HG02571 (cell line): ENCODE results near the gene IL32.
A peak's percentile ranks its signal among the peaks of the same experiment; 100 is the strongest.
"Not testable (repeated sequence)": the region's sequence is repeated elsewhere in the genome, so short reads cannot be mapped to it uniquely, and the experiment has no call there.

Experiments
- ATAC-seq: cut with Tn5 transposase; IDR thresholded peaks from one replicate; pipeline ENCODE4 v1.9.1; 2021; ENCODE audit warnings: mild to moderate bottlenecking, moderate library complexity; ENCODE audit not compliant: unreplicated experiment

IL32 gene

GRCh38 chr16:3051009-3051408 lies 14.4 kb upstream of the IL32 start:
- ATAC-seq = no peak

- no peak for ATAC-seq
Measured at GRCh38 chr16:3051494-3051893, 13.9 kb upstream of the IL32 start.

DNA sequence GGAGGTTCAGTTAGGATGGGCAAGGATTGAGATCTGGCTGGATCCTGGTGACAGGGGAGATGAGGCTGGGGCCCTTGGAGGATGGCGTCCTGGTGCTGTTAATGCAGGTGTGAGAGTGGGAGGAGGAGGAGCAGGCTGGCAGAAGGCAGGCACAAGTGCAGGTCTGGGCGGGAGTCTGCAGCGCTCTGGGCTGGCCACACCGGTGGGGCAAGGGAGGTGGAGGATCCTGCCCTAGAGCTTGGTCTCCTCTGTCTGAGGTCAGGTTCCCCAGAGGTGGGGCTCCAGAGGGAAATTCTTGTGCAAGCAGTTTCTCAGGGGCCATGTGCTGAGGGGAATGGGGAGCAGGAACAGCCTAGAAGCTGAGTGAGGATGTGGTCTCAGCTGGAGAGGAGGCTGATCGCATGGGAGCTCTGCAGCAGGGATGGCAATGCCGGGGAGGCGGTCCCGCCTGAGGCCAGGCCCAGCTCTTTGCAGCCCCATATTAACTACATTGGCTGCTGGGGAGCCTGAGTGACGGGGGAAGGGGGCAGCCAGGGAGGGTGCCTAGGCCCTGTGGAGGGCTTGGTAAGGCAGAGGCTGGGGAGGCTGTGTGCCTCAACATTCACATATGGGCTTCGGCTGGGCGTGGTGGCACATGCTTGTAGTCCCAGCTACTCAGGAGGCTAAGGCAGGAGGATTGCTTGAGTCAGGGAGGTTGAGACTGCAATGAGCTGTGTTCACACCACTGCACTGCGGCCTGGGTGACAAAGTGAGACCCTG lies 12.7 kb upstream of the IL32 start:
- ATAC-seq = not testable (repeated sequence)

DNA sequence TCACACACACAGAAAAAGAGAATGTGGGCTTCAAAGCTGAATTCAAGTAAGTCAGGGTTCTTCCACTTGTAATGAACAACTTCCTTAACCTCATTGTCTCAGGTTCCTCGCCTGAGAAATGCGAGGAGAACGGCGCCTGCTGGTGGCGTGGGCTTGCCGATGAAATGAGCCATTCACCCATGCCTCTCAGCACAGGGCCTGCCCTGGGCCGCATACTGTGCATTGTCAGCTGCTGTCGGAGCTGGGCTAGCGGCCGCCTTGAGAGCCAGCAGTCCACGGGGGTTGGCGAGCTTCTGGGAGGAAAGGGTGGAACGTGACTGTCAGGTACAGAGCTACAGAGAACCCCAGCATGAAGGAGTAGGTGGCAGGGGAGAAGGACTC lies 12.1 kb upstream of the IL32 start:
- not testable (repeated sequence) for ATAC-seq

- ATAC-seq = no peak
Measured at GRCh38 chr16:3054965-3055733, 10.3 kb upstream of the IL32 start.

DNA sequence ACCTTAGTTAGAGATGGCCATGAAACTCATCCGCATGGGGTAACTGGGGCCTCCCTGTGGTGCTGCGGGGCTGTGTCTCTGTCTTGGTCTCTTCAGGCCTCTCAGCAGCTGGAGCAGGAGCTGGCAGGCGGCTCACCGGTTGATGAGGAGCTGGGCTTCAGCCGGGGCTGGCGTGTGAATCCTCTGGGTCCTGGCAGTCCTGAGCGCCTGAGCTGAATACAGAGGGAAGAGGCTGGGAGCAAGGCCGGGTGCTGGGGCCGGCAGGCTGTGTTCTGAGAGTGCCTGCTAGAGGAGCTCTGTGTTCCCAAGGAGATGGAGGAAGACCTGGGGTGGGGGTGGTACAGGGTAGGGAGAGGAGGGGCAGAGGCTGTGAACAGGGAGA lies 9.7 kb upstream of the IL32 start:
- ATAC-seq = not testable (repeated sequence)

DNA sequence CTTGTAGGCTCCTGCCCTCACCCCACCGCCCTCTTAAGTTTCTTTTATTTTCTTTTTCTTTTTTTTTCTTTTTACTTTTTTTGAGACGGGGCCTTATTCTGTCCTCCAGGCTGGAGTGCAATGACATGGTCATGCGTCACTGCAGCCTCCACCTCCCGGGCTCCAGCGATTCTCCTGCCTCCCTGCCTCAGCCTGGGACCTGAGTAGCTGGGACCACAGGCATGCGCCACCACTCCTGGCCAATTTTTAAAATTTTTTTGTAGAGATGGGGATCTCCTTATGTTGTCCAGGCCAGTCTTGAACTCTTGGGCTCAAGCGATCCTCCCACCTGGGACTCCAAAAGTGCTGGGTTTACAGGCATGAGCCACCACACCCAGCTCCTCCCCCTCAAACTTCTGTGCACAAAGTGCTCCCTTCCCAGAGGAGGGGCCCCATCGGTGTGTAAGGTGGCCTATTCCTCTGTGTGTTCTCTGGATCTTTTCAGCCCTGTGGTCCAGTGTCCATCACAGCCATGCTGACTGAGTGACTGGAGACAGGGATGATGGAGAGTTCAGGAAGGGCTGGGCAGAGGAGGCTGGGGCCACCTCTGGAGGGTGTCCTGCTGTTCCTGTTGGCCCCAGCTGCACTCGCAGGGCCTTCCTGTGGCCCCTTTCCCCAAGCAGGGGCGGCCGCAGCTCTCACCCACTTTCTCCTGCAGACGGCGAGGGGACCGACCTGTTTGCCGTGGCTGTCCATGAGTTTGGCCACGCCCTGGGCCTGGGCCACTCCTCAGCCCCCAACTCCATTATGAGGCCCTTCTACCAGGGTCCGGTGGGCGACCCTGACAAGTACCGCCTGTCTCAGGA lies 8.9 kb upstream of the IL32 start:
- no peak for ATAC-seq

DNA sequence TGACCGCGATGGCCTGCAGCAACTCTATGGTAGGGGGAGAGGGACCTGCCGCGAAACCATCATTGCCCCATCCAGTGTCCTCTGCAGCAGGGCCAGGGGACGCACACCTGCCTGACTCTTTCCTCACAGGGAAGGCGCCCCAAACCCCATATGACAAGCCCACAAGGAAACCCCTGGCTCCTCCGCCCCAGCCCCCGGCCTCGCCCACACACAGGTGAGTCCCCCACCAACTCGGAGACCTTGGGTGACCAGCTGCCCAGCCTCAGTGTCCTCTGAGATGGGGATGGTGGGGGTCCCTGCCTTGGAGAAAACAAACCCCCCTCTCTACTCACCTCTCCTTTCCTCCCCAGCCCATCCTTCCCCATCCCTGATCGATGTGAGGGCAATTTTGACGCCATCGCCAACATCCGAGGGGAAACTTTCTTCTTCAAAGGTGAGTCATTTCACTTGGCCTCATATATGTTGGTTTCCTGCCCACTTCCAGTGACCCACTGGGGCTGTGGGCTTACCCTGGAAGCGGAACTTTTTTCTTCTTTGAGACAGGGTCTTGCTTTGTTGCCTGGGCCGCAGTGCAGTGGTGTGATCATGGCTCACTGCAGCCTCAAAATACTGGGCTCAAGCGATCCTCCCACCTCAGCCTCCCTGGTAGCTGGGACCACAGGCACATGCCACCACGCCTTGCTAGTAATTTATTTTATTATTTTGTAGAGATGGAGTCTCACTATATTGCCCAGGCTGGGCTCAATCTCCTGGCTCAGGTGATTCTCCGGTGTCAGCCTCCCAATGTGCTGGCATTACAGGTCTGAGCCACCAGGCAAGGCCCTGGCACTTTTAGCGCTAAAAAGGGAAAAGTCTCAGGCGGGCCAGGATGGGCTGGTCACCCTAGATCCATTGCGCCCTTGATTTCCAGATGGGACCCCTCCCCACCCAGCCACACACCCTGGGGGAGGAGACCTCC lies 8.0 kb upstream of the IL32 start:
- ATAC-seq = no peak

- no peak for ATAC-seq
Measured at GRCh38 chr16:3058139-3059030, 7.1 kb upstream of the IL32 start.

DNA sequence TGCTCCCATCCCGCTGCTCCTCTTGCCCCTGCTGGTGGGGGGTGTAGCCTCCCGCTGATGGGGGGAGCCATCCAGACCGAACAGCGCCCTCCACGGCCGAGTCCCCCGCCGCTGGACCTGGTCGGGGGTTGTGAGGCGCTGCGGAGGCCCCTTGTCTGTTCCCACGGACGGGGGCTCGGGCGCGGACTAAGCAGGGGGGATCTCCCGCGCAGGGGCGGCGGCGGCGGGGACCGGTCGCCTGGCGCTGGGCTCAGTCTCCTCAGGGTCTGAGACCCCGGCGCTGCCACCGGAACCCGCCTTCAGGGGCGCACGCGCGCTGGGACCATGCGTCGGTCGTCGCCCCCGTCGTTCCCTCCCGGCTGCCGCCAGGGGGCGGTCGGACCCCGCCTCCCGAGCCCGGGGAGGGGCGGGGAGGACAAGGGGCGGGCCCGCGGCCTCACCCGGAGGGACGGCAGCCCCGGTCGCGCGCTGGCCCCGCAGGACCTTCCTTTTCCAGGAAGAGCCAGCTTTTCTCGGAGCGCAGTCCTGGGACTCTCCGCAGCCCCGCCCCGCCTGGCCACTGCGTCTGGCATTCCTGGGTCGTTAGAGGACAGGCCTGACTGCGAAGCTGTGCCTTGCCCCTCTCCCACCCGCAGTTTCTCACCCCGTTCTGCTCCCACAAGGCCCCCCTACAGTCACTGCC lies 6.3 kb upstream of the IL32 start:
- ATAC-seq = peak; percentile 80

- ATAC-seq = no peak
Measured at GRCh38 chr16:3059723-3060242, 5.7 kb upstream of the IL32 start.

- ATAC-seq = no peak
Measured at GRCh38 chr16:3060339-3061127, 4.9 kb upstream of the IL32 start.

GRCh38 chr16:3062553-3062952 lies 2.9 kb upstream of the IL32 start:
- ATAC-seq = no peak

GRCh38 chr16:3063625-3064386 lies 1.6 kb upstream of the IL32 start:
- ATAC-seq = no peak

DNA sequence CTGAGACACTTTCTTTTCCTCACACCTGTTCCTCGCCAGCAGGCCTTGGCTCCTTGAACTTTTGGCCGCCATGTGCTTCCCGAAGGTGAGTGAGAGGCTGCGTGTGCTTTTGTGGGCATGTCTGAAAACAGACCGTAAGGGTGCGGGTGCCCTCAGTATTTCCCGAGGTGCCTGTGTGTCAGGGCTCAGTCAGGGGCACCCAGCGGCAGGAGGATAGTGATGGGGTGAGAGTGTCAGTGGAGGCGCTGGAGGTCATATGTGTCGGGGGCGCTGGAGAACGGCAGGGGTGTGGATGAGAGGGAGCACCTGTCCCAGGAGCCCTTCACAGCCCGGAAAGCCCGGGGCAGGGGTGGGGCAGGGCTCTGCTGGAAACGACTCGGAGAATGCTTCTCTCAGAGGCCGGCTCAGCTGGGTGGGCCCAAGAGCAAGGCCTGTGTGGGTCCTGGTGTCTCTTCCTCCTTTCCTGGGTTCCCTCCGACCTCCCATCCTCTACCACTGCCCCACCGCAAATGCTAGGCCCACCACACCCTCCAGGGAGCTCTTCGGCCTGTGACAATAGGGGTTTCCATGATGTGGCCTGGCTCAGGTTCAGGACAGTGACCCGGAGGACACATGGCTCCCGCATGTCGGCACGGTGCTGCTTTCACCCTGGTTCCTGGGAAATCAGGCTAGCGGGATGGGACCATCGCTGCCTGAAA lies 451 bp downstream of the IL32 start:
- ATAC-seq = no peak

DNA sequence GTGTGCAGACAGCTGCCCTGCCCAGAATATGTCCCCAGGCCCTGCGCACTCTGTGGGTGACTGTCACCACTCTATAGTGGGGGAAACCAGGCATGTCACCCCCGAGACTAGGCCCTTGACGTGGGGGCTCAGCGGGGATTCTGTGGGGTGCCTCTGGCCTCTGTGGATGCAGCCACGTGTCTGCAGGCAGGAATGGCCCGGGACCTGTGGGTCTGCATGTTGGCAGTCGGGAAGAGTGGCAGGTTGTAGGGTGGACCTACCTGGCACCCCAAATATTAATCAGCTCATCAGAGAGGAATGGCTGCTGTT lies 954 bp downstream of the IL32 start:
- no peak for ATAC-seq

DNA sequence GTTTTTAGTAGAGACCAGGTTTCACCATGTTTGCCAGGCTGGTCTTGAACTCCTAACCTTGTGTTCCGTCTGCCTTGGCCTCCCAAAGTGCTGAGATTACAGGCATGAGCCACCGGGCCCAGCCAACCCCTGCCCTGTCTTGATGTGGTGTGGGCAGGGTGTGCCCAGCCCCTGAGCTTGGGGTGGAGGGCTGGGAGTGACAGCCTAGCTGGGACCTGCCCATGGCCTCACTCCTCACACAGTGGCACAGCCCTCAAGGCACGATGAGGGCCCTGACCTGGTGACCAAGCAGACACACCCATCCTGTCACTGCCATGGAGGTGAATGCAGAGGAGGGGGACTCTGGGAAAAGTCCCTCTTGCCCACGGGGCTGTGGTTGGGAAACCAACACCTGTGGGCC lies 3.0 kb downstream of the IL32 start:
- ATAC-seq = no peak
